ENCODE measurements around the gene R3HDM2.
A peak's percentile ranks its signal among the peaks of the same experiment; 100 is the strongest.

The R3HDM2 gene

GRCh38 chr12:57430931-57431566 lies at the start of gene R3HDM2:
Gene R3HDM2, minus strand, starts transcription at chr12:57431043. Its CDS starts 120,615 bp downstream, at chr12:57310428.
- no peaks in the 10 kb centered on the region for H3K36me3 ChIP-seq (replicated peaks)
- peak; percentile 92 to 96 for DNase-seq (ENCODE audit: low spot score in 2 of 2)
- in situ Hi-C loops (cut with MboI; ENCODE audit: low sequenced_read_pairs): no loop called here

GRCh38 chr12:57479376-57480115 lies 48.7 kb upstream of the R3HDM2 start, which contains the start of gene ARHGAP9:
Gene ARHGAP9, minus strand, starts transcription at chr12:57479866. Its CDS starts 460 bp downstream, at chr12:57479406.
- Histone ChIP-seq H3K27me3 (ENCODE audit: low read depth) (peaks cover 65% of the 10 kb centered on the region), H3K4me3 (no peak within 1 kb of the TSS), H3K36me3 (replicated peaks) (no peaks in the 10 kb centered on the region), H3K9me3 (no peaks in the 10 kb centered on the region), H3K4me1 (no peaks in the 10 kb centered on the region)
- no peak for DNase-seq (ENCODE audit: low spot score in 2 of 2)
- in situ Hi-C loops (cut with MboI; ENCODE audit: low sequenced_read_pairs): no loop called here

More at GRCh38 chr12:57430931-57431566, at the start of gene R3HDM2:
- Histone ChIP-seq H3K9me3 (no peaks in the 10 kb centered on the region), H3K4me1 (peaks cover 13% of the 10 kb centered on the region), H3K4me3 (peak within 1 kb of the TSS; percentile 50), H3K27me3 (ENCODE audit: low read depth) (no peaks in the 10 kb centered on the region)

GRCh38 chr12:57479043-57479375 lies 48.2 kb upstream of the R3HDM2 start:
- no peaks in the 10 kb centered on the region for H3K9me3 ChIP-seq
- DNase-seq (ENCODE audit: low spot score in 2 of 2): no peak
- H3K4me3 ChIP-seq: no peak overlapping the region
- H3K4me1 ChIP-seq: no peaks in the 10 kb centered on the region
- peaks cover 70% of the 10 kb centered on the region for H3K27me3 ChIP-seq (ENCODE audit: low read depth)
- no peaks in the 10 kb centered on the region for H3K36me3 ChIP-seq (replicated peaks)
- in situ Hi-C loops (cut with MboI; ENCODE audit: low sequenced_read_pairs): no loop called here

GRCh38 chr12:57477710-57478681 lies 47.2 kb upstream of the R3HDM2 start:
- no peak for DNase-seq (ENCODE audit: low spot score in 2 of 2)
- Histone ChIP-seq H3K27me3 (ENCODE audit: low read depth) (peaks cover 80% of the 10 kb centered on the region), H3K9me3 (no peaks in the 10 kb centered on the region), H3K36me3 (replicated peaks) (no peaks in the 10 kb centered on the region), H3K4me3 (no peak overlapping the region), H3K4me1 (no peaks in the 10 kb centered on the region)
- in situ Hi-C loops (cut with MboI; ENCODE audit: low sequenced_read_pairs): no loop called here

- Histone ChIP-seq H3K27me3 (ENCODE audit: low read depth) (peaks cover 87% of the 10 kb centered on the region), H3K4me1 (no peaks in the 10 kb centered on the region), H3K4me3 (no peak overlapping the region)
Measured at GRCh38 chr12:57476993-57477709, 46.3 kb upstream of the R3HDM2 start.

GRCh38 chr12:57476162-57476992 lies 45.5 kb upstream of the R3HDM2 start:
- Histone ChIP-seq H3K9me3 (no peaks in the 10 kb centered on the region), H3K27me3 (ENCODE audit: low read depth) (peaks cover 84% of the 10 kb centered on the region), H3K4me3 (no peak overlapping the region), H3K36me3 (replicated peaks) (no peaks in the 10 kb centered on the region), H3K4me1 (no peaks in the 10 kb centered on the region)
- no peak for DNase-seq (ENCODE audit: low spot score in 2 of 2)
- in situ Hi-C loops (cut with MboI; ENCODE audit: low sequenced_read_pairs): no loop called here

More at GRCh38 chr12:57476993-57477709, 46.3 kb upstream of the R3HDM2 start:
- in situ Hi-C loops (cut with MboI; ENCODE audit: low sequenced_read_pairs): no loop called here
- Histone ChIP-seq H3K9me3 (no peaks in the 10 kb centered on the region), H3K36me3 (replicated peaks) (no peaks in the 10 kb centered on the region)
- no peak for DNase-seq (ENCODE audit: low spot score in 2 of 2)

- no peak for DNase-seq (ENCODE audit: low spot score in 2 of 2)
- in situ Hi-C loops (cut with MboI; ENCODE audit: low sequenced_read_pairs): no loop called here
- Histone ChIP-seq H3K36me3 (replicated peaks) (no peaks in the 10 kb centered on the region), H3K9me3 (no peaks in the 10 kb centered on the region), H3K4me1 (no peaks in the 10 kb centered on the region), H3K4me3 (no peak overlapping the region), H3K27me3 (ENCODE audit: low read depth) (peaks cover 78% of the 10 kb centered on the region)
Measured at GRCh38 chr12:57475271-57476161, 44.7 kb upstream of the R3HDM2 start.

GRCh38 chr12:57474862-57475261 lies 44.0 kb upstream of the R3HDM2 start:
- H3K27me3 ChIP-seq (ENCODE audit: low read depth): peaks cover 74% of the 10 kb centered on the region
- in situ Hi-C loops (cut with MboI; ENCODE audit: low sequenced_read_pairs): no loop called here

GRCh38 chr12:57474430-57474829 lies 43.6 kb upstream of the R3HDM2 start:
- in situ Hi-C loops (cut with MboI; ENCODE audit: low sequenced_read_pairs): no loop called here
- H3K4me3 ChIP-seq: no peak overlapping the region
- peaks cover 72% of the 10 kb centered on the region for H3K27me3 ChIP-seq (ENCODE audit: low read depth)
- DNase-seq (ENCODE audit: low spot score in 2 of 2): no peak
- H3K9me3 ChIP-seq: no peaks in the 10 kb centered on the region
- H3K36me3 ChIP-seq (replicated peaks): no peaks in the 10 kb centered on the region
- H3K4me1 ChIP-seq: no peaks in the 10 kb centered on the region

More at GRCh38 chr12:57474862-57475261, 44.0 kb upstream of the R3HDM2 start:
- H3K36me3 ChIP-seq (replicated peaks): no peaks in the 10 kb centered on the region
- no peak for DNase-seq (ENCODE audit: low spot score in 2 of 2)
- H3K4me3 ChIP-seq: no peak overlapping the region
- no peaks in the 10 kb centered on the region for H3K4me1 ChIP-seq
- no peaks in the 10 kb centered on the region for H3K9me3 ChIP-seq

GRCh38 chr12:57473886-57474285 lies 43.0 kb upstream of the R3HDM2 start:
- no peaks in the 10 kb centered on the region for H3K9me3 ChIP-seq
- H3K36me3 ChIP-seq (replicated peaks): no peaks in the 10 kb centered on the region
- DNase-seq (ENCODE audit: low spot score in 2 of 2): no peak
- no peaks in the 10 kb centered on the region for H3K4me1 ChIP-seq
- peaks cover 67% of the 10 kb centered on the region for H3K27me3 ChIP-seq (ENCODE audit: low read depth)
- no peak overlapping the region for H3K4me3 ChIP-seq
- in situ Hi-C loops (cut with MboI; ENCODE audit: low sequenced_read_pairs): no loop called here

GRCh38 chr12:57473392-57473791 lies 42.5 kb upstream of the R3HDM2 start:
- Histone ChIP-seq H3K27me3 (ENCODE audit: low read depth) (peaks cover 62% of the 10 kb centered on the region), H3K9me3 (no peaks in the 10 kb centered on the region), H3K36me3 (replicated peaks) (no peaks in the 10 kb centered on the region), H3K4me1 (no peaks in the 10 kb centered on the region), H3K4me3 (no peak overlapping the region)
- DNase-seq (ENCODE audit: low spot score in 2 of 2): no peak
- in situ Hi-C loops (cut with MboI; ENCODE audit: low sequenced_read_pairs): no loop called here

GRCh38 chr12:57472391-57472790 lies 41.5 kb upstream of the R3HDM2 start:
- Histone ChIP-seq H3K27me3 (ENCODE audit: low read depth) (peaks cover 54% of the 10 kb centered on the region), H3K36me3 (replicated peaks) (no peaks in the 10 kb centered on the region), H3K4me3 (no peak overlapping the region), H3K4me1 (no peaks in the 10 kb centered on the region), H3K9me3 (no peaks in the 10 kb centered on the region)
- in situ Hi-C loops (cut with MboI; ENCODE audit: low sequenced_read_pairs): no loop called here
- no peak for DNase-seq (ENCODE audit: low spot score in 2 of 2)

Measured in HAP-1 (cell line).